Measurements from ENCODE around the gene ZNF230. TPM values are rescaled to one million over a fixed set of nuclear protein-coding genes. Genes with fewer than 3 reads are reported as not detected.

Gene ZNF230
- 1 to 10 TPM; 2.7 to 7.5 (median 3.5) TPM for total RNA-seq

DNA sequence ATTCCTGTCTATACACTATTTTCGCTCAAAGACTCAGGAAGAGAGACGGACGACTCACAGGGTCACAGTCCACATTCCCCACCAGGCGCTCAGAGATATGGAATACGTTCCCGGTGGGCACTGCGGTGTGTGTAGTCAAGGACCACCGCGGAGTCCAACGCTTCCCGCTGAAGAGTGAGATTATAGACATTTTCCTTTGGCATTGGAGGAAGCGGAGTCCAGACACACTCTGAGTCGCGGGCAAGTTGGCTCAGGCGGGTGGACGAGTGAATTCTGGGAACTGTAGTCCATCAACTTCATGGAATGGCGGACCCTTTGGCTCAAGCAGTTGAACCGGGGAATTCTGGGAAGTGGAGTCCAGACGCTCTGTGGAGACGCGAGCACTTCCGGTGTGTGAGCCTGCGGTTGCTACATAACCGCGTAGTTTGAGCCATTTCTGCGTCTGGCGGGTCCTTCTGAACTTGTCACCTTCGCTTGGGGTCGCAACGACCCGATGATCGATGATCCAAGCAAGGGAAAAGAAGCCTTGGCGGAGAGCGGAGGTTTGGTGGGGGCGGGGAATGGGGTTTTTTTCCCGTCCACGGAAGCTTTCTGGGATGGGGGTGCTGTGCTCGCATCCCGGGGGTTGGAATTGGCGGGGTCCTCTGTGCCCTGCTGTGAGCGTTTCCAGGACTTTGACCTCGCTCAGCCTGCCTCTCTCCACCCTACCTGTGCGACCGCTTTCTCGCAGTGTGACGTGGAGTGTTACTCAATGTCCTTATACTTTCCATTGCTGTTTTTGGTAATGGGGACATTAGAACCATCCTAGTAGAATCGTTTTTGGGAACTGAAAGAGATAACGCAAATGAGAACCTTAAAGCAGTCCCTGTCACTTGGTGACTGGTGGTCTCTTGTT lies at the start of gene ZNF230:
Gene ZNF230, plus strand, starts transcription at position 392 of the 895 bp plus-strand sequence. CDS start 4,122 bp downstream, outside the sequence.
- peak; percentile 81 to 91 for TF ChIP-seq POLR2AphosphoS5 (IDR thresholded peaks at IDR 0.05)
- TF ChIP-seq, protein P1, sequence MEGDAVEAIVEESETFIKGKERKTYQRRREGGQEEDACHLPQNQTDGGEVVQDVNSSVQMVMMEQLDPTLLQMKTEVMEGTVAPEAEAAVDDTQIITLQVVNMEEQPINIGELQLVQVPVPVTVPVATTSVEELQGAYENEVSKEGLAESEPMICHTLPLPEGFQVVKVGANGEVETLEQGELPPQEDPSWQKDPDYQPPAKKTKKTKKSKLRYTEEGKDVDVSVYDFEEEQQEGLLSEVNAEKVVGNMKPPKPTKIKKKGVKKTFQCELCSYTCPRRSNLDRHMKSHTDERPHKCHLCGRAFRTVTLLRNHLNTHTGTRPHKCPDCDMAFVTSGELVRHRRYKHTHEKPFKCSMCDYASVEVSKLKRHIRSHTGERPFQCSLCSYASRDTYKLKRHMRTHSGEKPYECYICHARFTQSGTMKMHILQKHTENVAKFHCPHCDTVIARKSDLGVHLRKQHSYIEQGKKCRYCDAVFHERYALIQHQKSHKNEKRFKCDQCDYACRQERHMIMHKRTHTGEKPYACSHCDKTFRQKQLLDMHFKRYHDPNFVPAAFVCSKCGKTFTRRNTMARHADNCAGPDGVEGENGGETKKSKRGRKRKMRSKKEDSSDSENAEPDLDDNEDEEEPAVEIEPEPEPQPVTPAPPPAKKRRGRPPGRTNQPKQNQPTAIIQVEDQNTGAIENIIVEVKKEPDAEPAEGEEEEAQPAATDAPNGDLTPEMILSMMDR (IDR thresholded peaks at IDR 0.05) = peak in 1 of 3 experiments; percentile 18
- no peak for TF ChIP-seq POLR2A (IDR thresholded peaks at IDR 0.05; ENCODE audit: low read depth)
- TF ChIP-seq EP300 (IDR thresholded peaks at IDR 0.05) = no peak
- no peaks in the 10 kb centered on the region for H3K27me3 ChIP-seq
- H3K4me3 ChIP-seq = peak within 1 kb of the TSS; percentile 65 to 79 (median 74)
- peaks cover 11 to 20% (median 14%) of the 10 kb centered on the region in 4 donors for H3K36me3 ChIP-seq
- intact Hi-C loops (cut with DNase I) = loop anchor here (2.0 to 10.0 kb wide), 4 partner anchors 18 to 302 kb away; partner anchors contain the start of genes ZNF155, ZNF223, ZNF225 and ZNF235
- H3K4me1 ChIP-seq = peaks cover 12 to 18% (median 14%) of the 10 kb centered on the region in 4 donors
- H3K9me3 ChIP-seq = peaks cover 0 to 29% (median 19%) of the 10 kb centered on the region in 4 donors
- DNase-seq (ENCODE audit: extremely low spot score) = peak; percentile 96
- 4% methylated on average over 13 of the region's 48 CpGs for WGBS
- H3K27ac ChIP-seq (replicated peaks in 1 of 4) = peak within 1 kb of the TSS; percentile 75 to 83 (median 80)

DNA sequence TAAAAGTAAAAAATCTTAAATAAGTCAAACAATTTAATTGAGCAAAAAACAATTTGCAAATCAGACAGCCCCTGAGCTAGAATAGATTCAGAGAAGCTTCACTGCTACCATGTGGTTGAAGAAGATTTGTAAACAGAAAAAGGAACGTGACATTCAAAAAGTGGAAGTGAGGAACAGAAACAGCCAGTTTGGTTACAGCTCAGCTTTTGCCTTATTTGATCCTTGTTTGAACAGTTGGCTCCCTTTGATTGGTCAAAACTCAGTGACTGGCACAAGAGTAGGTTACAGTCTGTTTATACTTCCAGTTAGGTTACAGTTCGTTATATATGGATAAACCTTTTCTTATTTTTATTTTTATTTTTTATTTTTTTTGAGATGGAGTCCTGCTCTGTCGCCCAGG lies 45.9 kb upstream of the ZNF230 start:
- H3K4me1 ChIP-seq = peaks cover 0 to 7% (median 0%) of the 10 kb centered on the region in 4 donors
- no peak overlapping the region for H3K4me3 ChIP-seq
- H3K27ac ChIP-seq (replicated peaks in 1 of 4) = no peak overlapping the region
- TF ChIP-seq EP300 (IDR thresholded peaks at IDR 0.05) = no peak
- TF ChIP-seq, protein P1 (IDR thresholded peaks at IDR 0.05) = no peak
- TF ChIP-seq POLR2AphosphoS5 (IDR thresholded peaks at IDR 0.05) = no peak
- TF ChIP-seq POLR2A (IDR thresholded peaks at IDR 0.05; ENCODE audit: low read depth) = no peak
- intact Hi-C loops (cut with DNase I) = no loop called here
- no peaks in the 10 kb centered on the region for H3K27me3 ChIP-seq
- peaks cover 6 to 42% (median 9%) of the 10 kb centered on the region in 4 donors for H3K36me3 ChIP-seq
- 93% methylated on average over 3 of the region's 3 CpGs for WGBS
- no peak for DNase-seq (ENCODE audit: extremely low spot score)
- H3K9me3 ChIP-seq = peaks cover 8 to 80% (median 72%) of the 10 kb centered on the region in 4 donors

DNA sequence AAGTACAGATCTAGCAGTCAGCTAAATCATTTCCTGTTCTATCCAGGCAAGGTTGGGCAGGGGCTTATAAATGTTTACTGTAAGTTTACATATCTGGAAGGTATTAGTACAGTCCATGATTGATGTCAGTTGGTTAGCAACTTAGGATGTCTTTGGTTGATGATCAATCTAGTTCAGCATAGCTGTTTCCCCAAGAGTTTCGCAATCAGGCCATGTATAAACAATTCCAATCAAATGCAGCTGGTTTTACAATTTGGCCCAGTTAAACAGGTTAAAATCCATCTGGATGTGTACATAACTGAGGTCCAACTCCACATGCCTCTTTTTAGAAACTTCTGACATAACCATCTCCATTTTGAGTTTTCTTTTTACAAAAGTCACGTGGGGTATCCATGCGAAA lies 44.9 kb upstream of the ZNF230 start:
- peaks cover 12 to 50% (median 17%) of the 10 kb centered on the region in 4 donors for H3K36me3 ChIP-seq
- no peak for TF ChIP-seq EP300 (IDR thresholded peaks at IDR 0.05)
- no peak for TF ChIP-seq POLR2AphosphoS5 (IDR thresholded peaks at IDR 0.05)
- TF ChIP-seq, protein P1 (IDR thresholded peaks at IDR 0.05) = no peak
- no peak for TF ChIP-seq POLR2A (IDR thresholded peaks at IDR 0.05; ENCODE audit: low read depth)
- H3K27me3 ChIP-seq = no peaks in the 10 kb centered on the region
- 94% methylated on average over 3 of the region's 3 CpGs for WGBS
- H3K4me1 ChIP-seq = no peaks in the 10 kb centered on the region
- H3K9me3 ChIP-seq = peaks cover 11 to 90% (median 83%) of the 10 kb centered on the region in 4 donors
- intact Hi-C loops (cut with DNase I) = no loop called here
- H3K27ac ChIP-seq (replicated peaks in 1 of 4) = no peak overlapping the region
- H3K4me3 ChIP-seq = no peak overlapping the region
- no peak for DNase-seq (ENCODE audit: extremely low spot score)

DNA sequence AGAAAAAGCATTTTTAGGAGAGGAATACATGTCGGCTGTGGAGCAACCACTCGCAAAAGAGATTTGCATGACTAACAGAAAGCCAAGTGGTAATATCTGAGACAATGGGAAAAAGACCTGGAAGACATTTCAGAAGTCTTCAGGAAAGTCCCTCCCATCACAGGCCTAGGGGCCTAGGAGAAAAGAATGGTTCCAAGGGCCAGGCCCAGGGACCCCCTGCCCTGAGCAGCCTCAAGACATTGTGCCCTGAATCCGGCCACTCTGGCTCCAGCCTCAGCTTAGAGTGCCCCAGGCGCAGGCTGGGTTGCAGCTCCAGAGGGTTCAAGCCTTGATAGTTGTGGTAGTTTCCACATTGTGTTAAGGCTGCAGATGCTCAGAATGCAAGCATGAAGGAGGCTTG lies 42.3 kb upstream of the ZNF230 start:
- Histone ChIP-seq H3K4me3 (no peak overlapping the region), H3K27me3 (no peaks in the 10 kb centered on the region), H3K27ac (replicated peaks in 1 of 4) (no peak overlapping the region), H3K4me1 (no peaks in the 10 kb centered on the region), H3K36me3 (peaks cover 35 to 63% (median 38%) of the 10 kb centered on the region in 4 donors), H3K9me3 (peaks cover 16 to 100% (median 96%) of the 10 kb centered on the region in 4 donors)
- TF ChIP-seq EP300 (IDR thresholded peaks at IDR 0.05) (no peak), POLR2A (IDR thresholded peaks at IDR 0.05; ENCODE audit: low read depth) (no peak), POLR2AphosphoS5 (IDR thresholded peaks at IDR 0.05) (no peak)
- TF ChIP-seq, protein P1 (IDR thresholded peaks at IDR 0.05) = no peak
- intact Hi-C loops (cut with DNase I) = no loop called here
- 61% methylated on average over 3 of the region's 4 CpGs for WGBS
- DNase-seq (ENCODE audit: extremely low spot score) = no peak

All from esophagus muscularis mucosa (tissue), 4 donors.